ENCODE measurements around the gene USP6NL. TPM values are rescaled to one million over a fixed set of nuclear protein-coding genes. Genes with fewer than 3 reads are reported as not detected.

The USP6NL gene
- total and polyA plus RNA-seq, 3 donors from 2014 or later = 50.4 to 64.9 (median 56.1) TPM

DNA sequence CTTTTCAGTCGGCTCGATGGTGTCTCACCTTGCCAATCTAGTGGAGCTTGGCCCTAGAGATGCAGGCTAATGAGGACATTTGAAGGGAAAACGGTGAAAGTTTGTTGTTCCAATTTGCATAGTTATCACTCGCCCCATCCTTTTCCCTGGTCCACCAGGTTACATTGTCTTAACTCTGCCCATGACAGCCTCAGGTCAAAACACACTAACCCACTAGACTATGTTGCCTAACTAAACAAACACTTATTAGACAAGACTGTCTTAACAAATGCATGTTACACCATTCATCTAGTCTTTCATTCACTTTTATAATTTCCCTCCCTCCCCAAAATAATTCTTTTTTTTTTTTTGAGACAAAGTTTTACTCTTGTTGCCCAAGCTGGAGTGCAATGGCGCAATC lies 40.7 kb downstream of the USP6NL start:
- DNase-seq = no peak
- H3K4me3 ChIP-seq = no peak overlapping the region
- H3K27me3 ChIP-seq = no peaks in the 10 kb centered on the region
- intact Hi-C loops (cut with DNase I; ENCODE audit: low total_unique reads) = no loop called here
- H3K9me3 ChIP-seq = no peaks in the 10 kb centered on the region
- H3K36me3 ChIP-seq (ENCODE audit: low read depth, missing control alignments) = no peaks in the 10 kb centered on the region
- no peaks in the 10 kb centered on the region for H3K4me1 ChIP-seq
- 89 to 92% methylated on average over 5 of the region's 5 CpGs for WGBS, 2 donors
- no peak overlapping the region for H3K27ac ChIP-seq
- no peak for TF ChIP-seq POLR2A (IDR thresholded peaks at IDR 0.05)
- TF ChIP-seq, protein P1, sequence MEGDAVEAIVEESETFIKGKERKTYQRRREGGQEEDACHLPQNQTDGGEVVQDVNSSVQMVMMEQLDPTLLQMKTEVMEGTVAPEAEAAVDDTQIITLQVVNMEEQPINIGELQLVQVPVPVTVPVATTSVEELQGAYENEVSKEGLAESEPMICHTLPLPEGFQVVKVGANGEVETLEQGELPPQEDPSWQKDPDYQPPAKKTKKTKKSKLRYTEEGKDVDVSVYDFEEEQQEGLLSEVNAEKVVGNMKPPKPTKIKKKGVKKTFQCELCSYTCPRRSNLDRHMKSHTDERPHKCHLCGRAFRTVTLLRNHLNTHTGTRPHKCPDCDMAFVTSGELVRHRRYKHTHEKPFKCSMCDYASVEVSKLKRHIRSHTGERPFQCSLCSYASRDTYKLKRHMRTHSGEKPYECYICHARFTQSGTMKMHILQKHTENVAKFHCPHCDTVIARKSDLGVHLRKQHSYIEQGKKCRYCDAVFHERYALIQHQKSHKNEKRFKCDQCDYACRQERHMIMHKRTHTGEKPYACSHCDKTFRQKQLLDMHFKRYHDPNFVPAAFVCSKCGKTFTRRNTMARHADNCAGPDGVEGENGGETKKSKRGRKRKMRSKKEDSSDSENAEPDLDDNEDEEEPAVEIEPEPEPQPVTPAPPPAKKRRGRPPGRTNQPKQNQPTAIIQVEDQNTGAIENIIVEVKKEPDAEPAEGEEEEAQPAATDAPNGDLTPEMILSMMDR (IDR thresholded peaks at IDR 0.05) = no peak

DNA sequence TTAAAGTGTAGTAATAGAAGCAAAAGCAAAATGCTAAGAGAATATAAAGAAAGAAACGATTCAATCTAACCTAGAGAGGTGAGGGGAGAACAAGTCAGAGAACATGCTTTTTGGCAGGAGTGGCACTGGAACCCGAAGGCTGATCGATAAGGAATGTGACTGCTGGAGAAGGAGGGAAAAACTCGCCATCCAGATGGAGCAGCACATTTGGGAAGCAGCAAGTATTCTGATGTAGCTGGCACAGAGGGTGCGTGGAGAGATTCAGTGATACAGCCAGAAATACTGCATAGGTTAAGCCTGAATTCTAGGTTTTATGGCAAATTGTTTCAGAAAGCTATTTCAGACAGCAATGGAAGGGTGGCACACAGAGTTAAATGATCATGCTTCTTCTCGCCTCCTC lies 42.0 kb downstream of the USP6NL start:
- WGBS, 2 donors = 87% methylated on average over 6 of the region's 6 CpGs

DNA sequence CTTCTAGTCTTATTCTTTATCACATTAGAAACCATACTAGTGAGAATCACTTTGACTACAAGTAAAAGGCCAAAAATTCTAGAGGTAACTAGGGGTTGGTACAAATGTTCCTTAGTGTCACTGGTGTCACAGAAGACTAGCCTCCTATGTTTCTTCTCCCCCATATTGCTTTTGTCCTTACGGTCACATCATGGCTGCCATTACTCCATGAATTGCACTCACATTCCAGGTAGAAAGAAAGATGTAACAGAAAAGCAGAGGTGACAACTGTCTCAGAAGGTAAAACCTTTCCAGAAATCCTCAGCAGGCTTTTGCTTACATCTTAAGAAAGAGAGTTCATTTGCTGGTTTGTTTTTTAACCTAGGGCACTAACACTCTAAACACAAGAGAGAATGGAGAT lies 42.9 kb downstream of the USP6NL start:
- TF ChIP-seq POLR2A (IDR thresholded peaks at IDR 0.05) = no peak
- TF ChIP-seq, protein P1 (IDR thresholded peaks at IDR 0.05) = no peak
- H3K36me3 ChIP-seq (ENCODE audit: low read depth, missing control alignments) = no peaks in the 10 kb centered on the region
- intact Hi-C loops (cut with DNase I; ENCODE audit: low total_unique reads) = no loop called here
- no peak overlapping the region for H3K27ac ChIP-seq
- no peaks in the 10 kb centered on the region for H3K27me3 ChIP-seq
- no peaks in the 10 kb centered on the region for H3K4me1 ChIP-seq
- no peak for DNase-seq
- H3K4me3 ChIP-seq = no peak overlapping the region
- 93 to 95% methylated on average over 1 of the region's 1 CpG for WGBS, 2 donors
- no peaks in the 10 kb centered on the region for H3K9me3 ChIP-seq

More for the DNA sequence above, 42.0 kb downstream of the USP6NL start:
- Histone ChIP-seq H3K9me3 (no peaks in the 10 kb centered on the region), H3K36me3 (ENCODE audit: low read depth, missing control alignments) (no peaks in the 10 kb centered on the region), H3K27ac (no peak overlapping the region), H3K27me3 (no peaks in the 10 kb centered on the region), H3K4me1 (no peaks in the 10 kb centered on the region), H3K4me3 (no peak overlapping the region)
- no peak for DNase-seq
- TF ChIP-seq POLR2A (IDR thresholded peaks at IDR 0.05) = no peak
- TF ChIP-seq, protein P1 (IDR thresholded peaks at IDR 0.05) = no peak
- intact Hi-C loops (cut with DNase I; ENCODE audit: low total_unique reads) = no loop called here

DNA sequence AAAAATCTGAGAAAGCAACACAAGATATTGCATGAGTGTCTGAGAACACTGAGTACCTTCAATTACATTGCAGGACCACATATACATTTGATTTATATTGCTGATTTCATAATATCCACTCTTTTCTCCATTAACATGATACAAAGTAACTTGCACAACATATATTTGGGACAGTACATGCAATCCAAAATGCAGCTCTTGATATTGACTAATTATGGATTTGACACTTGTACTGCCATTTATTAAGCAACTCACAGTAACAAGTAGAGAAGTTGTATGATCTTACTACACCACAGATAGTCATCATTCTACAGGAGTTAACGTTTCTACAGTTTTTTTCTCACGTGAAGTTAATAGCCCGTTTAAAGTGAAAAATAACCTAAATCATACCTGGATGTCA lies 46.7 kb downstream of the USP6NL start:
- no peaks in the 10 kb centered on the region for H3K4me1 ChIP-seq
- no peak for TF ChIP-seq POLR2A (IDR thresholded peaks at IDR 0.05)
- TF ChIP-seq, protein P1 (IDR thresholded peaks at IDR 0.05) = no peak
- H3K36me3 ChIP-seq (ENCODE audit: low read depth, missing control alignments) = no peaks in the 10 kb centered on the region
- intact Hi-C loops (cut with DNase I; ENCODE audit: low total_unique reads) = no loop called here
- DNase-seq = no peak
- H3K4me3 ChIP-seq = no peak overlapping the region
- H3K27me3 ChIP-seq = no peaks in the 10 kb centered on the region
- H3K27ac ChIP-seq = no peak overlapping the region
- WGBS, 2 donors = 90 to 92% methylated on average over 3 of the region's 3 CpGs
- no peaks in the 10 kb centered on the region for H3K9me3 ChIP-seq

DNA sequence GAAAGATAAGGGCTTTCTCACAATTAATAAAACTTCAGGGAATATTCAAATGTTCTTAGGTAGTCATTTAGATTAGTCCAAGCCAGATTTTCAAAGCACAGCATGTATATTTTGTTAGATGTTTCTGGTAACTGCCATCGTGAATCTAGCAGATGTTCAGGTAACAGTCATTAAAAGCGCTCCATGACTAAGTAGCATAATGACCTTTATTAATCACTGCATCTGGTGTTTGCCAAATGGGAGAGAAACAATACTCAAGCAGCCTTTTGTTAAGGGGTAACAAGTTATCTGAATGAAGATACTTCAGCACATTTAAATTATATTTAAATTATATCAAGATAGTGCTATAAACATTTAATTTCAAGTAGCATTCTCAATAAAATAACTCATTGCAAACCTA lies 47.5 kb downstream of the USP6NL start:
- Histone ChIP-seq H3K27ac (no peak overlapping the region), H3K4me1 (no peaks in the 10 kb centered on the region), H3K4me3 (no peak overlapping the region), H3K36me3 (ENCODE audit: low read depth, missing control alignments) (no peaks in the 10 kb centered on the region), H3K27me3 (no peaks in the 10 kb centered on the region), H3K9me3 (no peaks in the 10 kb centered on the region)
- 56 to 63% methylated on average over 2 of the region's 2 CpGs for WGBS, 2 donors
- no peak for DNase-seq
- TF ChIP-seq POLR2A (IDR thresholded peaks at IDR 0.05) = no peak
- TF ChIP-seq, protein P1 (IDR thresholded peaks at IDR 0.05) = no peak
- intact Hi-C loops (cut with DNase I; ENCODE audit: low total_unique reads) = no loop called here

All from testis (tissue), 3 donors.